SK-N-SH (cell line): ENCODE results near the gene DNAJC13. TPM values are rescaled to one million over a fixed set of nuclear protein-coding genes. Genes with fewer than 3 reads are reported as not detected.

ENCODE experiments used
- CTCF ChIA-PET: fragments of 300-600, 350-600 bp; formaldehyde crosslinking; extraction: SDS; loops from one replicate; lab custom pipeline; 2021; lab: Yijun Ruan, JAX
- POLR2A ChIA-PET: fragments of 350-600 bp; sonication (Branson Sonifier 250); formaldehyde crosslinking; extraction: SDS; loops from one replicate; lab custom pipeline; 2020; ENCODE audit warnings: antibody characterized with exemption, inconsistent platforms; lab: Yijun Ruan, JAX
- DNase-seq: peaks from one replicate; pipeline ENCODE4 v3.0.0; 2012
- H2AFZ ChIP-seq: fragments of 200-600 bp; sonication (generic); 2 replicates; pipeline ENCODE4 v1.8.1; 2016; ENCODE audit warnings: antibody characterized with exemption, mild to moderate bottlenecking, low read depth
- H3F3A ChIP-seq: fragments of 200-600 bp; sonication (generic); replicated peaks from 2 replicates; pipeline ENCODE3; 2016; ENCODE audit warnings: antibody characterized with exemption, mild to moderate bottlenecking; ENCODE audit not compliant: insufficient read depth
- H3K27ac ChIP-seq, 2 experiments: fragments of 200-500 bp in 1 of 2; fragments of 200-600 bp in 1 of 2; sonication (Bioruptor generic) in 1 of 2; sonication (generic), shearing (Covaris generic) in 1 of 2; 2 replicates each; pipeline versions ENCODE4 v1.5.1 to v1.6.1; 2014 to 2016; ENCODE audit warnings: low read depth in 2 of 2, inconsistent platforms in 1 of 2, low read length in 1 of 2, mild to moderate bottlenecking in 1 of 2, mixed read lengths in 1 of 2
- H3K27me3 ChIP-seq: fragments of 200-600 bp; sonication (generic), shearing (Covaris generic); 2 replicates; pipeline ENCODE4 v1.6.1; 2016; ENCODE audit warnings: mixed run types; ENCODE audit not compliant: insufficient read depth
- H3K36me3 ChIP-seq, 2 experiments: fragments of 200-500 bp in 1 of 2; fragments of 200-600 bp in 1 of 2; sonication (Bioruptor generic) in 1 of 2; sonication (generic) in 1 of 2; replicated peaks in 1 of 2; 2 replicates each; pipeline versions ENCODE3 to v1.5.1; 2014 to 2016; ENCODE audit warnings: low read length in 1 of 2, mild to moderate bottlenecking in 1 of 2; ENCODE audit not compliant: insufficient read depth in 2 of 2, control insufficient read depth in 1 of 2
- H3K4me1 ChIP-seq, 2 experiments: fragments of 200-500 bp in 1 of 2; fragments of 200-600 bp in 1 of 2; sonication (Bioruptor generic) in 1 of 2; sonication (generic), shearing (Covaris generic) in 1 of 2; 2 replicates each; pipeline versions ENCODE4 v1.5.1 to v1.6.1; 2014 to 2016; ENCODE audit warnings: low read depth in 1 of 2, low read length in 1 of 2, mixed run types in 1 of 2; ENCODE audit not compliant: insufficient read depth in 2 of 2, control insufficient read depth in 1 of 2
- H3K4me2 ChIP-seq: fragments of 200-600 bp; sonication (generic), shearing (Covaris generic); 2 replicates; pipeline ENCODE4 v1.6.1; 2017; ENCODE audit warnings: mixed run types
- H3K4me3 ChIP-seq, 2 experiments: fragments of 200-500 bp in 1 of 2; fragments of 200-600 bp in 1 of 2; sonication (Bioruptor generic) in 1 of 2; sonication (generic), shearing (Covaris generic) in 1 of 2; 2 replicates each; pipeline versions ENCODE4 v1.5.1 to v1.8.1; 2014 to 2016; ENCODE audit warnings: low read depth in 2 of 2, inconsistent platforms in 1 of 2, low read length in 1 of 2, mild to moderate bottlenecking in 1 of 2, mixed read lengths in 1 of 2, moderate library complexity in 1 of 2
- H3K79me2 ChIP-seq: fragments of 200-600 bp; sonication (generic); 2 replicates; pipeline ENCODE4 v1.8.1; 2017; ENCODE audit warnings: mild to moderate bottlenecking; ENCODE audit not compliant: insufficient read depth
- H3K9ac ChIP-seq: fragments of 200-600 bp; sonication (generic); 2 replicates; pipeline ENCODE4 v1.6.1; 2017; ENCODE audit warnings: mixed run types
- H3K9me2 ChIP-seq: fragments of 200-600 bp; sonication (generic); 2 replicates; pipeline ENCODE4 v1.6.1; 2017; ENCODE audit warnings: mixed run types
- H3K9me3 ChIP-seq: fragments of 200-600 bp; sonication (generic); 2 replicates; pipeline ENCODE4 v1.6.1; 2017; ENCODE audit warnings: mixed run types, mild to moderate bottlenecking, moderate library complexity
- H4K20me1 ChIP-seq: fragments of 200-600 bp; sonication (generic); 2 replicates; pipeline ENCODE4 v1.6.1; 2017; ENCODE audit warnings: mild to moderate bottlenecking, mixed run types; ENCODE audit not compliant: insufficient read depth
- CTCF ChIP-seq: fragments of 200-600 bp; sonication (generic); IDR thresholded peaks from 2 replicates; pipeline ENCODE4 v1.6.1; 2017; ENCODE audit warnings: antibody characterized with exemption, mild to moderate bottlenecking, moderate library complexity
- FOXM1 ChIP-seq: IDR thresholded peaks from 2 replicates; pipeline ENCODE4 v1.4.0; 2012; ENCODE audit warnings: low read depth, mild to moderate bottlenecking
- GABPA ChIP-seq: IDR thresholded peaks from 2 replicates; pipeline ENCODE4 v1.4.0; 2012; ENCODE audit warnings: low read depth, mild to moderate bottlenecking
- JUND ChIP-seq: IDR thresholded peaks from 2 replicates; pipeline ENCODE4 v1.4.0; 2012
- MEF2A ChIP-seq: IDR thresholded peaks from 2 replicates; pipeline ENCODE4 v1.4.0; 2012; ENCODE audit warnings: low read depth, borderline replicate concordance
- MXI1 ChIP-seq: IDR thresholded peaks from 2 replicates; pipeline ENCODE4 v1.6.1; 2012; ENCODE audit warnings: mild to moderate bottlenecking, low read depth, low read length, improper control_type of control experiment
- NRF1 ChIP-seq: IDR thresholded peaks from 2 replicates; pipeline ENCODE4 v1.6.1; 2012; ENCODE audit warnings: low read depth, mild to moderate bottlenecking, low read length
- POLR2AphosphoS5 ChIP-seq: IDR thresholded peaks from 2 replicates; pipeline ENCODE4 v1.6.1; 2012; ENCODE audit warnings: low read depth, low read length
- RAD21 ChIP-seq: IDR thresholded peaks from 2 replicates; pipeline ENCODE4 v1.6.1; 2012; ENCODE audit warnings: mild to moderate bottlenecking, low read length
- RCOR1 ChIP-seq: fragments of 150-350 bp; IDR thresholded peaks from 2 replicates; pipeline ENCODE4 v1.6.1; 2017; ENCODE audit warnings: antibody characterized with exemption, low read length
- RFX5 ChIP-seq: IDR thresholded peaks from 2 replicates; pipeline ENCODE4 v1.6.1; 2012; ENCODE audit warnings: mild to moderate bottlenecking, improper control_type of control experiment, low read length
- SMC3 ChIP-seq: IDR thresholded peaks from 2 replicates; pipeline ENCODE4 v1.6.1; 2012; ENCODE audit warnings: low read depth, low read length, improper control_type of control experiment
- TCF12 ChIP-seq: IDR thresholded peaks from 2 replicates; pipeline ENCODE4 v1.4.0; 2012
- USF2 ChIP-seq: fragments of 150-350 bp; IDR thresholded peaks from 2 replicates; pipeline ENCODE4 v1.6.1; 2017; ENCODE audit warnings: antibody characterized with exemption, low read length, low read depth, borderline replicate concordance
- YY1 ChIP-seq: IDR thresholded peaks from 2 replicates; pipeline ENCODE4 v1.4.0; 2012; ENCODE audit warnings: low read depth, mild to moderate bottlenecking
- WGBS: methylation state at CpG from one replicate; pipeline ENCODE4 v1.1.6; 2017; ENCODE audit warnings: low lambda C conversion rate; 5-methylcytosine and 5-hydroxymethylcytosine counted together
- polyA plus RNA-seq, 3 experiments: library from polyadenylated mRNA; depleted of rRNA; stranded (reverse); fragments of >200 nt; gene quantifications; 2 replicates each; pipeline ENCODE4 v1.2.3, GENCODE V29; 2012
- TF ChIP-seq, protein P1 (sequence below): IDR thresholded peaks from 2 replicates; pipeline ENCODE4 v1.6.1; 2012; ENCODE audit warnings: mild to moderate bottlenecking, low read depth, low read length, moderate library complexity
- TF ChIP-seq, protein P2 (sequence below): IDR thresholded peaks from 2 replicates; pipeline ENCODE4 v1.4.0; 2012; ENCODE audit warnings: low read depth, borderline replicate concordance

The DNAJC13 gene
- polyA plus RNA-seq, 1 of the 3 experiments (the other 2 are of a cell fraction), result 10.8 TPM

- H3K27me3 ChIP-seq, result no peaks in the 10 kb centered on the region
- no peak overlapping the region for H3K4me2 ChIP-seq
- CTCF ChIA-PET, result interaction anchor here (0.9 to 1.3 kb wide), 5 partner anchors 14 to 39 kb away, joined by 3 to 4 read pairs (median 3); no protein-coding TSS in a partner anchor
- H4K20me1 ChIP-seq, result no peaks in the 10 kb centered on the region
- H3K36me3 ChIP-seq, result no peaks in the 10 kb centered on the region
- no peak overlapping the region for H3K9ac ChIP-seq
- no peaks in the 10 kb centered on the region for H3K9me2 ChIP-seq
- no peak for DNase-seq
- WGBS, result 79% methylated on average over 1 of the region's 1 CpG
- H3K27ac ChIP-seq, result no peak overlapping the region
- H3K79me2 ChIP-seq, result no peaks in the 10 kb centered on the region
- no peak for TF ChIP-seq POLR2AphosphoS5
- TF ChIP-seq USF2, result no peak
- no peak for TF ChIP-seq RFX5
- TF ChIP-seq NRF1, result no peak
- TF ChIP-seq, protein P1, sequence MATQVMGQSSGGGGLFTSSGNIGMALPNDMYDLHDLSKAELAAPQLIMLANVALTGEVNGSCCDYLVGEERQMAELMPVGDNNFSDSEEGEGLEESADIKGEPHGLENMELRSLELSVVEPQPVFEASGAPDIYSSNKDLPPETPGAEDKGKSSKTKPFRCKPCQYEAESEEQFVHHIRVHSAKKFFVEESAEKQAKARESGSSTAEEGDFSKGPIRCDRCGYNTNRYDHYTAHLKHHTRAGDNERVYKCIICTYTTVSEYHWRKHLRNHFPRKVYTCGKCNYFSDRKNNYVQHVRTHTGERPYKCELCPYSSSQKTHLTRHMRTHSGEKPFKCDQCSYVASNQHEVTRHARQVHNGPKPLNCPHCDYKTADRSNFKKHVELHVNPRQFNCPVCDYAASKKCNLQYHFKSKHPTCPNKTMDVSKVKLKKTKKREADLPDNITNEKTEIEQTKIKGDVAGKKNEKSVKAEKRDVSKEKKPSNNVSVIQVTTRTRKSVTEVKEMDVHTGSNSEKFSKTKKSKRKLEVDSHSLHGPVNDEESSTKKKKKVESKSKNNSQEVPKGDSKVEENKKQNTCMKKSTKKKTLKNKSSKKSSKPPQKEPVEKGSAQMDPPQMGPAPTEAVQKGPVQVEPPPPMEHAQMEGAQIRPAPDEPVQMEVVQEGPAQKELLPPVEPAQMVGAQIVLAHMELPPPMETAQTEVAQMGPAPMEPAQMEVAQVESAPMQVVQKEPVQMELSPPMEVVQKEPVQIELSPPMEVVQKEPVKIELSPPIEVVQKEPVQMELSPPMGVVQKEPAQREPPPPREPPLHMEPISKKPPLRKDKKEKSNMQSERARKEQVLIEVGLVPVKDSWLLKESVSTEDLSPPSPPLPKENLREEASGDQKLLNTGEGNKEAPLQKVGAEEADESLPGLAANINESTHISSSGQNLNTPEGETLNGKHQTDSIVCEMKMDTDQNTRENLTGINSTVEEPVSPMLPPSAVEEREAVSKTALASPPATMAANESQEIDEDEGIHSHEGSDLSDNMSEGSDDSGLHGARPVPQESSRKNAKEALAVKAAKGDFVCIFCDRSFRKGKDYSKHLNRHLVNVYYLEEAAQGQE, result no peak
- TF ChIP-seq GABPA, result no peak
- no peak for TF ChIP-seq FOXM1
- TF ChIP-seq TCF12, result no peak
- TF ChIP-seq, protein P2, sequence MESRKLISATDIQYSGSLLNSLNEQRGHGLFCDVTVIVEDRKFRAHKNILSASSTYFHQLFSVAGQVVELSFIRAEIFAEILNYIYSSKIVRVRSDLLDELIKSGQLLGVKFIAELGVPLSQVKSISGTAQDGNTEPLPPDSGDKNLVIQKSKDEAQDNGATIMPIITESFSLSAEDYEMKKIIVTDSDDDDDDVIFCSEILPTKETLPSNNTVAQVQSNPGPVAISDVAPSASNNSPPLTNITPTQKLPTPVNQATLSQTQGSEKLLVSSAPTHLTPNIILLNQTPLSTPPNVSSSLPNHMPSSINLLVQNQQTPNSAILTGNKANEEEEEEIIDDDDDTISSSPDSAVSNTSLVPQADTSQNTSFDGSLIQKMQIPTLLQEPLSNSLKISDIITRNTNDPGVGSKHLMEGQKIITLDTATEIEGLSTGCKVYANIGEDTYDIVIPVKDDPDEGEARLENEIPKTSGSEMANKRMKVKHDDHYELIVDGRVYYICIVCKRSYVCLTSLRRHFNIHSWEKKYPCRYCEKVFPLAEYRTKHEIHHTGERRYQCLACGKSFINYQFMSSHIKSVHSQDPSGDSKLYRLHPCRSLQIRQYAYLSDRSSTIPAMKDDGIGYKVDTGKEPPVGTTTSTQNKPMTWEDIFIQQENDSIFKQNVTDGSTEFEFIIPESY, result no peak
- no peak for TF ChIP-seq SMC3
- no peak for TF ChIP-seq MXI1
- no peak for TF ChIP-seq RAD21
- TF ChIP-seq RCOR1, result no peak
- no peak for TF ChIP-seq CTCF
- TF ChIP-seq MEF2A, result no peak
- no peak for TF ChIP-seq JUND
- no peak for TF ChIP-seq YY1
- TF ChIP-seq, all 33 proteins: peak for 0
- H3K9me3 ChIP-seq, result no peaks in the 10 kb centered on the region
- no peaks in the 10 kb centered on the region for H3K4me1 ChIP-seq
- H3K4me3 ChIP-seq, result no peak overlapping the region
- no peak overlapping the region for H2AFZ ChIP-seq
- POLR2A ChIA-PET, result no interaction called here
- no peaks in the 10 kb centered on the region for H3F3A ChIP-seq
These were observed 36.4 kb upstream of the DNAJC13 start for GRCh38 chr3:132380920-132381319.
